CD4-positive, alpha-beta T cell treated with Interleukin-15 for 4 hours (primary cell): ENCODE measurements around the gene KLB.
"Not testable (repeated sequence)": the region's sequence is repeated elsewhere in the genome, so short reads cannot be mapped to it uniquely, and the experiment has no call there.

Experiments
- DNase-seq: peaks from one replicate; pipeline ENCODE4 v3.0.0-alpha.2; 2020; ENCODE audit warnings: low spot score

KLB gene

GRCh38 chr4:39426728-39427127 lies 20.0 kb downstream of the KLB start:
- DNase-seq: no peak

GRCh38 chr4:39427520-39428114 lies 20.9 kb downstream of the KLB start:
- no peak for DNase-seq

- DNase-seq: no peak
These were observed 23.0 kb downstream of the KLB start for GRCh38 chr4:39429476-39430334.

- no peak for DNase-seq
These were observed 27.3 kb downstream of the KLB start for GRCh38 chr4:39433878-39434492.

- DNase-seq: no peak
These were observed 29.2 kb downstream of the KLB start for GRCh38 chr4:39435659-39436563.

- DNase-seq: no peak
These were observed 34.9 kb downstream of the KLB start for GRCh38 chr4:39441593-39441992.

- no peak for DNase-seq
These were observed 36.3 kb downstream of the KLB start for GRCh38 chr4:39442998-39443397.

GRCh38 chr4:39446483-39446841 lies 39.7 kb downstream of the KLB start:
- no peak for DNase-seq

GRCh38 chr4:39446842-39447573 lies 40.3 kb downstream of the KLB start:
- peak; percentile 32 for DNase-seq

- no peak for DNase-seq
These were observed 43.9 kb downstream of the KLB start for GRCh38 chr4:39450618-39451017.

- no peak for DNase-seq
These were observed 44.8 kb downstream of the KLB start for GRCh38 chr4:39451423-39452023.

- no peak for DNase-seq
These were observed 45.6 kb downstream of the KLB start for GRCh38 chr4:39452153-39452859.

GRCh38 chr4:39452860-39453587 lies 46.3 kb downstream of the KLB start:
- DNase-seq: no peak

- no peak for DNase-seq
These were observed 47.0 kb downstream of the KLB start for GRCh38 chr4:39453738-39454137.

- DNase-seq: no peak
These were observed 48.8 kb downstream of the KLB start for GRCh38 chr4:39455486-39455885.

- no peak for DNase-seq
These were observed 50.4 kb downstream of the KLB start for GRCh38 chr4:39456946-39457763.

- not testable (repeated sequence) for DNase-seq
These were observed 51.4 kb downstream of the KLB start for GRCh38 chr4:39458161-39458504.

- peak; percentile 95 for DNase-seq
These were observed 52.0 kb downstream of the KLB start, which contains the start of the genes LIAS and RPL9 for GRCh38 chr4:39458505-39459300. Gene LIAS (plus strand): TSS chr4:39459056. CDS start chr4:39459118, 62 bp downstream. Gene RPL9 (minus strand): TSS chr4:39458922. CDS start chr4:39458439, 483 bp downstream.
